ENCODE data around the gene IKZF3.

Gene IKZF3

GRCh38 chr17:39791111-39791992, 72.8 kb downstream of the IKZF3 start:
- DNase-seq (ENCODE audit: insufficient read length): no peak
- FAIRE-seq: peak; percentile 87
- TF ChIP-seq TAF1 (IDR thresholded peaks at IDR 0.05; ENCODE audit: borderline replicate concordance, low read depth, low read length) (no peak), POLR2A (IDR thresholded peaks at IDR 0.05; ENCODE audit: low read depth, low read length) (no peak)

- no peak for FAIRE-seq
- no peak for DNase-seq (ENCODE audit: insufficient read length)
- TF ChIP-seq POLR2A (IDR thresholded peaks at IDR 0.05; ENCODE audit: low read depth, low read length): no peak
- TF ChIP-seq POLR2AphosphoS5 (IDR thresholded peaks at IDR 0.05; ENCODE audit: low read depth, low read length): no peak
- TF ChIP-seq TAF1 (IDR thresholded peaks at IDR 0.05; ENCODE audit: borderline replicate concordance, low read depth, low read length): no peak
Measured at GRCh38 chr17:39787743-39788484, 76.2 kb downstream of the IKZF3 start.

- TF ChIP-seq POLR2AphosphoS5 (IDR thresholded peaks at IDR 0.05; ENCODE audit: low read depth, low read length) (no peak), TAF1 (IDR thresholded peaks at IDR 0.05; ENCODE audit: borderline replicate concordance, low read depth, low read length) (no peak), POLR2A (IDR thresholded peaks at IDR 0.05; ENCODE audit: low read depth, low read length) (no peak)
- FAIRE-seq (peak; percentile 21), DNase-seq (ENCODE audit: insufficient read length) (no peak)
Measured at GRCh38 chr17:39787041-39787440, 77.1 kb downstream of the IKZF3 start.

- DNase-seq (ENCODE audit: insufficient read length): no peak
- no peak for TF ChIP-seq POLR2A (IDR thresholded peaks at IDR 0.05; ENCODE audit: low read depth, low read length)
- no peak for TF ChIP-seq POLR2AphosphoS5 (IDR thresholded peaks at IDR 0.05; ENCODE audit: low read depth, low read length)
- TF ChIP-seq TAF1 (IDR thresholded peaks at IDR 0.05; ENCODE audit: borderline replicate concordance, low read depth, low read length): no peak
- FAIRE-seq: no peak
Measured at GRCh38 chr17:39782980-39783379, 81.1 kb downstream of the IKZF3 start.

- peak; percentile 74 for FAIRE-seq
- no peak for DNase-seq (ENCODE audit: insufficient read length)
- TF ChIP-seq TAF1 (IDR thresholded peaks at IDR 0.05; ENCODE audit: borderline replicate concordance, low read depth, low read length) (no peak), POLR2A (IDR thresholded peaks at IDR 0.05; ENCODE audit: low read depth, low read length) (no peak), POLR2AphosphoS5 (IDR thresholded peaks at IDR 0.05; ENCODE audit: low read depth, low read length) (no peak)
Measured at GRCh38 chr17:39782481-39782880, 81.6 kb downstream of the IKZF3 start.

GRCh38 chr17:39781861-39782213, 82.3 kb downstream of the IKZF3 start:
- TF ChIP-seq TAF1 (IDR thresholded peaks at IDR 0.05; ENCODE audit: borderline replicate concordance, low read depth, low read length): no peak
- no peak for TF ChIP-seq POLR2A (IDR thresholded peaks at IDR 0.05; ENCODE audit: low read depth, low read length)
- TF ChIP-seq POLR2AphosphoS5 (IDR thresholded peaks at IDR 0.05; ENCODE audit: low read depth, low read length): no peak
- DNase-seq (ENCODE audit: insufficient read length) (no peak), FAIRE-seq (peak; percentile 53)

- peak; percentile 24 for FAIRE-seq
- DNase-seq (ENCODE audit: insufficient read length): no peak
- TF ChIP-seq POLR2A (IDR thresholded peaks at IDR 0.05; ENCODE audit: low read depth, low read length) (no peak), TAF1 (IDR thresholded peaks at IDR 0.05; ENCODE audit: borderline replicate concordance, low read depth, low read length) (no peak), POLR2AphosphoS5 (IDR thresholded peaks at IDR 0.05; ENCODE audit: low read depth, low read length) (no peak)
Measured at GRCh38 chr17:39781031-39781860, 82.9 kb downstream of the IKZF3 start.

GRCh38 chr17:39777534-39778365, 86.4 kb downstream of the IKZF3 start:
- TF ChIP-seq TAF1 (IDR thresholded peaks at IDR 0.05; ENCODE audit: borderline replicate concordance, low read depth, low read length) (no peak), POLR2A (IDR thresholded peaks at IDR 0.05; ENCODE audit: low read depth, low read length) (0 out of 2 replicates have a peak, but pooled peaks have one; percentile 26)
- DNase-seq (ENCODE audit: insufficient read length) (no peak), FAIRE-seq (peak; percentile 97)

- no peak for DNase-seq (ENCODE audit: insufficient read length)
- TF ChIP-seq POLR2A (IDR thresholded peaks at IDR 0.05; ENCODE audit: low read depth, low read length): no peak
- TF ChIP-seq POLR2AphosphoS5 (IDR thresholded peaks at IDR 0.05; ENCODE audit: low read depth, low read length): no peak
- no peak for TF ChIP-seq TAF1 (IDR thresholded peaks at IDR 0.05; ENCODE audit: borderline replicate concordance, low read depth, low read length)
- peak; percentile 63 for FAIRE-seq
Measured at GRCh38 chr17:39776252-39776651, 87.9 kb downstream of the IKZF3 start.

- DNase-seq (ENCODE audit: insufficient read length) (no peak), FAIRE-seq (peak; percentile 75)
- TF ChIP-seq TAF1 (IDR thresholded peaks at IDR 0.05; ENCODE audit: borderline replicate concordance, low read depth, low read length) (no peak), POLR2A (IDR thresholded peaks at IDR 0.05; ENCODE audit: low read depth, low read length) (no peak), POLR2AphosphoS5 (IDR thresholded peaks at IDR 0.05; ENCODE audit: low read depth, low read length) (no peak)
Measured at GRCh38 chr17:39775031-39775430, 89.1 kb downstream of the IKZF3 start.
